GM12875 (cell line): Measurements from ENCODE around the gene CDH2.

Experiments used
- H3K4me3 ChIP-seq: one replicate; pipeline ENCODE4 v1.5.1; 2011; ENCODE audit warnings: low read depth, low read length, control low read depth
- TF ChIP-seq, protein P1 (sequence below): IDR thresholded peaks from 2 replicates; pipeline ENCODE4 v1.5.1; 2011; ENCODE audit warnings: low read depth, mild to moderate bottlenecking, control low read depth, inconsistent platforms, low read length, moderate library complexity, borderline replicate concordance; ENCODE audit not compliant: insufficient read depth

The CDH2 gene

DNA sequence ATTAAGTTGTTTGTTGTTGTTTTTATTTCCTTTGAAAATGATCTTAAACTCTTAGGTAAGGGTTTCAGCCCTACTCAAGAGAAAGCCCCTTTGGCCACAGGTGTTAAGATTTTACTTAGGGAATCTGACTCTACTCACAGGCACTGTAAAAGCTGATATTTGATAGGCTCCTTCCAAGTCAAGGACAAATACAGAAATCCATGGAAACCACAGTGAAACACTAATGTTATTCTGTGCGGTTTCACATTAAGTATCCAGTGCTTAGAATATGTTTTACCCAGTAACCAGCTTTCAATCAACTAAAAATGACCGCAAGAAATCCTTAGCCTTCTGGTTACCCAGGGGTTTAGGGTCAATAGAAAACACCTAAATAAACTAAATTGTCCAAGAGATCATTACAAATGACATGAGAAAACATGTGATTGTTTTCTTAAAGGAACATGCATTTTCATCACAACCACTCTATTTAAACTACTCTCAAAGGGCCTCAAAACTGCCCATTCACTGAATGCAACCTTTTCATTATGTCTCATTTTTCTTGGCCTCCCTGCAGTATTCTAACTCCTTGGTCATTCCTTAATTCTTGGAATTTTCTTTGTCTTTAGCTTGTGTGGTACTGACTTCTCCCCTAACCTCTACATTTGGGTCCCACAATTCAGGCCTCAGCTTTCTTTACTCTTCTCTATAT lies 56.0 kb downstream of the CDH2 start:
- H3K4me3 ChIP-seq: no peak overlapping the region
- TF ChIP-seq, protein P1, sequence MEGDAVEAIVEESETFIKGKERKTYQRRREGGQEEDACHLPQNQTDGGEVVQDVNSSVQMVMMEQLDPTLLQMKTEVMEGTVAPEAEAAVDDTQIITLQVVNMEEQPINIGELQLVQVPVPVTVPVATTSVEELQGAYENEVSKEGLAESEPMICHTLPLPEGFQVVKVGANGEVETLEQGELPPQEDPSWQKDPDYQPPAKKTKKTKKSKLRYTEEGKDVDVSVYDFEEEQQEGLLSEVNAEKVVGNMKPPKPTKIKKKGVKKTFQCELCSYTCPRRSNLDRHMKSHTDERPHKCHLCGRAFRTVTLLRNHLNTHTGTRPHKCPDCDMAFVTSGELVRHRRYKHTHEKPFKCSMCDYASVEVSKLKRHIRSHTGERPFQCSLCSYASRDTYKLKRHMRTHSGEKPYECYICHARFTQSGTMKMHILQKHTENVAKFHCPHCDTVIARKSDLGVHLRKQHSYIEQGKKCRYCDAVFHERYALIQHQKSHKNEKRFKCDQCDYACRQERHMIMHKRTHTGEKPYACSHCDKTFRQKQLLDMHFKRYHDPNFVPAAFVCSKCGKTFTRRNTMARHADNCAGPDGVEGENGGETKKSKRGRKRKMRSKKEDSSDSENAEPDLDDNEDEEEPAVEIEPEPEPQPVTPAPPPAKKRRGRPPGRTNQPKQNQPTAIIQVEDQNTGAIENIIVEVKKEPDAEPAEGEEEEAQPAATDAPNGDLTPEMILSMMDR: no peak

DNA sequence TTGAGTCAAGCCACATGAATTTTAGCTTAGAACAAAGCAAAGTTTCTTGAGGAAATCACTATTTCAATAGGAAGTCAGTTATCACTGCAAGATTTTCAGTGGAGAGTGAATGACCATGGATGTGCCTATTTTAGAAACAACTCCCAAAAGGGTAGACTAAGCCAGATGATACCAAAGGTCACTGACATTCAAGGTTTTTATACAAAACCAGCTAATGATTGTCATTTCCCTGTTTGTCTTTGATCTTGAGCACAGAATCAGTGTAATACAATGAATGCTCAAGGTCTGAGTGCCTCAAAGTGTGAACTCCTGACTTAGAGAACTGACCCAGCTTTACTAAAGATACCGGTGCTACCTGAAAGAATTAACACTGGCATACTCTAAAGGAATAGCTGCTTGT lies 60.5 kb downstream of the CDH2 start:
- TF ChIP-seq, protein P1: no peak

DNA sequence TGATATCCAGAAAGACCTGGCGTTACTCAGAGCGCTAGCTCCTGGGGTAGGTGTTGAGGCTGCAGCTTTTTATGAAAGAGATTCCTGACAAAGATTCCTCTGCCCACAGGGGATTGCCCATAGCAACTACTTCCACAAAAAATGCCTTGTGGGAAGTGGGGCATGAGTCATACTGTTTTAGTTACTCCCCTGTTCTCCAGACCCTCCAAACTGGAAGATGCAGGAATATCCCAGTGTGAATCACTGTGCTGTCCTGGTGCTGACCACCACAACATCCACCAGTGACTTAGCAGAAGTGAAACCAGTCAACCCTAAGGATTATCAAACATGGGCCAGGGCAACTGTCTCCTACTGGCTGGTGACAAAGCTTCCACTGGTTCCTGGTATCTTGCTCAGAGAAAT lies 61.8 kb downstream of the CDH2 start:
- TF ChIP-seq, protein P1: no peak
- H3K4me3 ChIP-seq: no peak overlapping the region

More for the DNA sequence above, 60.5 kb downstream of the CDH2 start:
- no peak overlapping the region for H3K4me3 ChIP-seq

DNA sequence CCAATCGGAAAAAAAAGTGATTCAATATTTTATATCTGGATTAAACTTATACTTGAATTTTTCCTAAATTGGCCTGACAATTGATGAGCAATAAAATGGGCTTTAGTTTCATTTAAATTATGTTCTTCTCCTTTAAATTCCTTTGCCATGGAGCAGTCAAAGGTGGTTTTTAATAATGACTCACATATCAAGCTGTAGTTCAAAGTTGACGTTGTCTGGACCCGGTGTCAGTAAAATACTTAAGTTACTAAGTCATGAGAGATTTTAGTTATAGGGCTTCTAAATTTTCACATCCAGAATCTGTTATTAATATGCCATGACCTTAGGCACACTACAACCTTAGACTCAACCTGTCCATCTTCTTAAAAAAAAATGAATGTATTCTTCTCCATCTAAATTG lies 62.5 kb downstream of the CDH2 start:
- no peak overlapping the region for H3K4me3 ChIP-seq
- TF ChIP-seq, protein P1: no peak

DNA sequence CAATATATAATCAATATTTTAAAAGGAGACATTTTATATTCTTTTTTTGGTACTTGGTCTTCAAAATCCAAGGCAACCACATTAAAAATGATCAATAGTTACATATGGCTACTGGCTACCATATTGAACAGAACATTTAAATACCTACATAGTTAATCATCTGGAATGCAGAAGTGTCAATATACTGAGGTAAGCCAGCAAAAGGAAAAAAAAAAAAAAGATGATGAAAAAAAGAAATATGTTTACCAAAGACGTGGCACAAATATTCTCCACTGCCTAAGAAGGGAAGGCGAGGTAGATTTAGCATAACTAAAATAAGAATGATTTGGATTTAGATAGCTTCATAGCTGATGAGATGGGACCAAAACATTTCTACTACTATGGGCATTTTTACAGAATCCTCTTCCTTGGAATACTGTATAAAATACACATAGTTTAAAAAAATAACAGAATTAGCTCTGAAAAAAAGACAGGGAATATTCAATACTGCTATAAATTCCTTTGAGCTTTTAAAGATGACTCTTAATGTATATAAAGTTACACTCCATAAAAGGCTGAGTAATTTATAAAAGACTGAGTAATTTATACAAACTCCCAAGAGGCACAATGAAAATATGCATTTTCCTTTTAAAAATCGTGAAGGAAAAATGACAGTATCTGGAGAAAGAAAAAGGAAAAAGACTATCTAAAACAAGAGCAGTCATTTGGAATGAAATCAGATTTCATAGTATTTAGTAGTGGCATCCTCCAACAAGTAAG lies 63.5 kb downstream of the CDH2 start:
- no peak overlapping the region for H3K4me3 ChIP-seq
- TF ChIP-seq, protein P1: no peak

DNA sequence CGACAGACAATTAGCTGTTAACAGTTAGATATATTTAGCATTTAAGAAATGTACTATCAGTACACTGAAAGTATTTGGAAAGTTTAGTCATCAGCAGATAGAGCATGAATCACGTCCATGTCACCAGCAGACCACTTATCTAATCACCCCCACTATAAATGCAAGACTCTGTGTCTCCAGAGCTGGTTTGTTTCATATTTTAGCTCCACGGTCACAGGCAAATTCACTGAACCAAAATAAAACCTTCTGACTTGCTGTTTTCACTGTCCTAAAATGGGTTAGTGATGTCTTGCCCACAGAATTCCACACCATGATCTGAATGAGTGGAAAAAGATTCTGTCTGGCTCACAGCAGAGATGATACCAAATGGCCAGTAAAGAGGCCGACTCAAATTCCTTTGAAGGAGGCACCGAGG lies 64.9 kb downstream of the CDH2 start:
- TF ChIP-seq, protein P1: no peak
- H3K4me3 ChIP-seq: no peak overlapping the region

DNA sequence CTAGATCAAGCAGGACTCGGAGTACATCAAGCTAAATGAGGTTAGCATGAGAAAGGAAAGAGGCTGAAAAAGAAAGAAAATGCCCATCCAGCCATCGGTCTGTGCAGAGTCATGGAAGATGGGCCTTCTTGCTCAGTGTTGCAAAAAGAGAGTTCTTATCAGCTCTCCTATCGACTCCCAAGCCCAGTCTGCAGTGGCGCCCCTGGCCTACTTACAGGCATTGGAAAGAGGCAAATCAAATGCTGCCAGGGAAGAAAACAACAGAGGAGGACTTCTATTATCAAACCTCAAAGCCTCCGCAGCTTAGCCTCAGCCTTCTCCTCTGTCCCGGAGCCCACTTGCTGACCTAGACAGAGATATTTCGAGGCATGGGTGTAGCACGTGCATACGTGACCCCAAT lies 66.0 kb downstream of the CDH2 start:
- no peak overlapping the region for H3K4me3 ChIP-seq
- TF ChIP-seq, protein P1: no peak
